ENCODE results near the gene MIPOL1.

- TF ChIP-seq, protein P1, sequence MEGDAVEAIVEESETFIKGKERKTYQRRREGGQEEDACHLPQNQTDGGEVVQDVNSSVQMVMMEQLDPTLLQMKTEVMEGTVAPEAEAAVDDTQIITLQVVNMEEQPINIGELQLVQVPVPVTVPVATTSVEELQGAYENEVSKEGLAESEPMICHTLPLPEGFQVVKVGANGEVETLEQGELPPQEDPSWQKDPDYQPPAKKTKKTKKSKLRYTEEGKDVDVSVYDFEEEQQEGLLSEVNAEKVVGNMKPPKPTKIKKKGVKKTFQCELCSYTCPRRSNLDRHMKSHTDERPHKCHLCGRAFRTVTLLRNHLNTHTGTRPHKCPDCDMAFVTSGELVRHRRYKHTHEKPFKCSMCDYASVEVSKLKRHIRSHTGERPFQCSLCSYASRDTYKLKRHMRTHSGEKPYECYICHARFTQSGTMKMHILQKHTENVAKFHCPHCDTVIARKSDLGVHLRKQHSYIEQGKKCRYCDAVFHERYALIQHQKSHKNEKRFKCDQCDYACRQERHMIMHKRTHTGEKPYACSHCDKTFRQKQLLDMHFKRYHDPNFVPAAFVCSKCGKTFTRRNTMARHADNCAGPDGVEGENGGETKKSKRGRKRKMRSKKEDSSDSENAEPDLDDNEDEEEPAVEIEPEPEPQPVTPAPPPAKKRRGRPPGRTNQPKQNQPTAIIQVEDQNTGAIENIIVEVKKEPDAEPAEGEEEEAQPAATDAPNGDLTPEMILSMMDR (tag by site-specific recombination; IDR thresholded peaks at IDR 0.05), result no peak
- TF ChIP-seq, protein P2, sequence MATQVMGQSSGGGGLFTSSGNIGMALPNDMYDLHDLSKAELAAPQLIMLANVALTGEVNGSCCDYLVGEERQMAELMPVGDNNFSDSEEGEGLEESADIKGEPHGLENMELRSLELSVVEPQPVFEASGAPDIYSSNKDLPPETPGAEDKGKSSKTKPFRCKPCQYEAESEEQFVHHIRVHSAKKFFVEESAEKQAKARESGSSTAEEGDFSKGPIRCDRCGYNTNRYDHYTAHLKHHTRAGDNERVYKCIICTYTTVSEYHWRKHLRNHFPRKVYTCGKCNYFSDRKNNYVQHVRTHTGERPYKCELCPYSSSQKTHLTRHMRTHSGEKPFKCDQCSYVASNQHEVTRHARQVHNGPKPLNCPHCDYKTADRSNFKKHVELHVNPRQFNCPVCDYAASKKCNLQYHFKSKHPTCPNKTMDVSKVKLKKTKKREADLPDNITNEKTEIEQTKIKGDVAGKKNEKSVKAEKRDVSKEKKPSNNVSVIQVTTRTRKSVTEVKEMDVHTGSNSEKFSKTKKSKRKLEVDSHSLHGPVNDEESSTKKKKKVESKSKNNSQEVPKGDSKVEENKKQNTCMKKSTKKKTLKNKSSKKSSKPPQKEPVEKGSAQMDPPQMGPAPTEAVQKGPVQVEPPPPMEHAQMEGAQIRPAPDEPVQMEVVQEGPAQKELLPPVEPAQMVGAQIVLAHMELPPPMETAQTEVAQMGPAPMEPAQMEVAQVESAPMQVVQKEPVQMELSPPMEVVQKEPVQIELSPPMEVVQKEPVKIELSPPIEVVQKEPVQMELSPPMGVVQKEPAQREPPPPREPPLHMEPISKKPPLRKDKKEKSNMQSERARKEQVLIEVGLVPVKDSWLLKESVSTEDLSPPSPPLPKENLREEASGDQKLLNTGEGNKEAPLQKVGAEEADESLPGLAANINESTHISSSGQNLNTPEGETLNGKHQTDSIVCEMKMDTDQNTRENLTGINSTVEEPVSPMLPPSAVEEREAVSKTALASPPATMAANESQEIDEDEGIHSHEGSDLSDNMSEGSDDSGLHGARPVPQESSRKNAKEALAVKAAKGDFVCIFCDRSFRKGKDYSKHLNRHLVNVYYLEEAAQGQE (tag by site-specific recombination; IDR thresholded peaks at IDR 0.05), result no peak
- TF ChIP-seq ZNF76 (tag by site-specific recombination; IDR thresholded peaks at IDR 0.05; ENCODE audit: borderline replicate concordance, low read depth) (no peak), ZBTB17 (tag by site-specific recombination; IDR thresholded peaks at IDR 0.05) (no peak), YY1 (tag by site-specific recombination; IDR thresholded peaks at IDR 0.05) (no peak), ZNF274 (IDR thresholded peaks at IDR 0.05; ENCODE audit: low read length) (no peak), ZNF274 (tag by site-specific recombination; IDR thresholded peaks at IDR 0.05; ENCODE audit: borderline replicate concordance) (no peak), PRDM2 (tag by site-specific recombination; IDR thresholded peaks at IDR 0.05; ENCODE audit: borderline replicate concordance) (no peak), ZNF221 (tag by site-specific recombination; IDR thresholded peaks at IDR 0.05; ENCODE audit: borderline replicate concordance) (no peak), ZNF768 (tag by site-specific recombination; IDR thresholded peaks at IDR 0.05) (no peak), PATZ1 (tag by site-specific recombination; IDR thresholded peaks at IDR 0.05) (no peak)
Measured at GRCh38 chr14:37376944-37377609, 179.3 kb downstream of the MIPOL1 start.
